SK-N-SH (cell line): Measurements from ENCODE around the gene BICC1.

Experiments
- EP300 ChIP-seq, 2 experiments: IDR thresholded peaks; 2 replicates each; pipeline versions ENCODE4 v1.4.0 to v1.6.1; 2012; ENCODE audit warnings: borderline replicate concordance in 1 of 2, low read depth in 1 of 2, low read length in 1 of 2
- MXI1 ChIP-seq: IDR thresholded peaks from 2 replicates; pipeline ENCODE4 v1.6.1; 2012; ENCODE audit warnings: mild to moderate bottlenecking, low read depth, low read length, improper control_type of control experiment
- POLR2AphosphoS5 ChIP-seq: IDR thresholded peaks from 2 replicates; pipeline ENCODE4 v1.6.1; 2012; ENCODE audit warnings: low read depth, low read length
- SMC3 ChIP-seq: IDR thresholded peaks from 2 replicates; pipeline ENCODE4 v1.6.1; 2012; ENCODE audit warnings: low read depth, low read length, improper control_type of control experiment
- YY1 ChIP-seq: IDR thresholded peaks from 2 replicates; pipeline ENCODE4 v1.4.0; 2012; ENCODE audit warnings: low read depth, mild to moderate bottlenecking
- TF ChIP-seq, protein P1 (sequence below): IDR thresholded peaks from 2 replicates; pipeline ENCODE4 v1.4.0; 2012; ENCODE audit warnings: low read depth, borderline replicate concordance
- TF ChIP-seq, protein P2 (sequence below): fragments of 200-600 bp; sonication (generic); IDR thresholded peaks from 2 replicates; pipeline ENCODE4 v1.6.1; 2017; ENCODE audit warnings: antibody characterized with exemption, mild to moderate bottlenecking, moderate library complexity

DNA sequence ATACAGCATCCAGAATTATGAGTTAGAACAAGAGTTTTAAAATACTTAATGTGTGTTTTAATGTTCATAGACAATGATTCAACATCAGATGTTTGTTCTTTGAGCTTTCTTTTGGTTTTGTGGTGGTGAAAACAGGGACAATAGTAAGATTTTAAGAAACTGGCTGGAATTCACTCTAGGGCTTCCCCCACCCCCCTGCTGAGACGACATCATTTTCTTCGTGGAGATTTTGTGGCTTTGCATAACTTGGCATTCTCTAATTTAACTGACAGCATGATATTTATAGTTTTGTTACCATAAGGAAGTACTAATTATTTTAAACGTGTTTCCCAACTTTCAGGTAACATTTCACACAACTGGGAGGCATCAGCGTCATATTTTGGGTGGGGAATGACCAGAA, 184.1 kb downstream of the BICC1 start:
- TF ChIP-seq, protein P1, sequence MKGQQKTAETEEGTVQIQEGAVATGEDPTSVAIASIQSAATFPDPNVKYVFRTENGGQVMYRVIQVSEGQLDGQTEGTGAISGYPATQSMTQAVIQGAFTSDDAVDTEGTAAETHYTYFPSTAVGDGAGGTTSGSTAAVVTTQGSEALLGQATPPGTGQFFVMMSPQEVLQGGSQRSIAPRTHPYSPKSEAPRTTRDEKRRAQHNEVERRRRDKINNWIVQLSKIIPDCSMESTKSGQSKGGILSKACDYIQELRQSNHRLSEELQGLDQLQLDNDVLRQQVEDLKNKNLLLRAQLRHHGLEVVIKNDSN: no peak
- TF ChIP-seq, protein P2, sequence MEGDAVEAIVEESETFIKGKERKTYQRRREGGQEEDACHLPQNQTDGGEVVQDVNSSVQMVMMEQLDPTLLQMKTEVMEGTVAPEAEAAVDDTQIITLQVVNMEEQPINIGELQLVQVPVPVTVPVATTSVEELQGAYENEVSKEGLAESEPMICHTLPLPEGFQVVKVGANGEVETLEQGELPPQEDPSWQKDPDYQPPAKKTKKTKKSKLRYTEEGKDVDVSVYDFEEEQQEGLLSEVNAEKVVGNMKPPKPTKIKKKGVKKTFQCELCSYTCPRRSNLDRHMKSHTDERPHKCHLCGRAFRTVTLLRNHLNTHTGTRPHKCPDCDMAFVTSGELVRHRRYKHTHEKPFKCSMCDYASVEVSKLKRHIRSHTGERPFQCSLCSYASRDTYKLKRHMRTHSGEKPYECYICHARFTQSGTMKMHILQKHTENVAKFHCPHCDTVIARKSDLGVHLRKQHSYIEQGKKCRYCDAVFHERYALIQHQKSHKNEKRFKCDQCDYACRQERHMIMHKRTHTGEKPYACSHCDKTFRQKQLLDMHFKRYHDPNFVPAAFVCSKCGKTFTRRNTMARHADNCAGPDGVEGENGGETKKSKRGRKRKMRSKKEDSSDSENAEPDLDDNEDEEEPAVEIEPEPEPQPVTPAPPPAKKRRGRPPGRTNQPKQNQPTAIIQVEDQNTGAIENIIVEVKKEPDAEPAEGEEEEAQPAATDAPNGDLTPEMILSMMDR: no peak
- no peak for TF ChIP-seq MXI1
- no peak for TF ChIP-seq SMC3
- no peak for TF ChIP-seq EP300 (IDR thresholded peaks at IDR 0.05; ENCODE audit: borderline replicate concordance in 1 of 2, low read depth in 1 of 2, low read length in 1 of 2)
- TF ChIP-seq YY1: no peak
- no peak for TF ChIP-seq POLR2AphosphoS5
